Breast epithelium (tissue), 4 donors: Measurements from ENCODE around the gene ADGRA1. TPM values are rescaled to one million over a fixed set of nuclear protein-coding genes. Genes with fewer than 3 reads are reported as not detected.

Source experiments
- DNase-seq, 2 donors: peaks; one replicate each; pipeline ENCODE4 v3.0.0-alpha.2; 2019; ENCODE audit warnings: low spot score in 2 of 2
- H3K27ac ChIP-seq, 2 donors: fragments of 200-600 bp; sonication (generic) in 1 of 2; one replicate each; pipeline ENCODE4 v1.5.1; 2016 to 2019; ENCODE audit warnings: mild to moderate bottlenecking in 1 of 2
- H3K27me3 ChIP-seq, 2 donors: fragments of 200-600 bp; sonication (generic) in 1 of 2; one replicate each; pipeline versions ENCODE4 v1.5.1 to v1.6.0; 2017 to 2019; ENCODE audit warnings: control low read depth in 1 of 2, mild to moderate bottlenecking in 1 of 2
- H3K36me3 ChIP-seq: fragments of 200-600 bp; one replicate; pipeline ENCODE4 v1.5.1; 2019
- H3K4me1 ChIP-seq, 2 donors: fragments of 200-600 bp; sonication (generic); one replicate each; pipeline ENCODE4 v1.5.1; 2016 to 2019; ENCODE audit warnings: control low read depth in 1 of 2
- H3K4me3 ChIP-seq, 3 donors: fragments of 200-600 bp; sonication (generic); 1 replicate in 2 of 3; 2 replicates in 1 of 3; pipeline ENCODE4 v1.5.1; 2016 to 2019; ENCODE audit warnings: mild to moderate bottlenecking in 3 of 3, moderate library complexity in 2 of 3
- H3K9me3 ChIP-seq, 2 donors: fragments of 200-600 bp; sonication (generic) in 1 of 2; one replicate each; pipeline ENCODE4 v1.5.1; 2016 to 2019; ENCODE audit warnings: control low read depth in 1 of 2
- CTCF ChIP-seq, 3 donors: fragments of 450-650 bp; IDR thresholded peaks; one replicate each; pipeline ENCODE4 v1.5.1; 2016 to 2017; ENCODE audit warnings: antibody characterized with exemption in 3 of 3, mild to moderate bottlenecking in 3 of 3, moderate library complexity in 3 of 3
- POLR2A ChIP-seq: fragments of 450-650 bp; IDR thresholded peaks from one replicate; pipeline ENCODE4 v1.6.1; 2016; ENCODE audit warnings: antibody characterized with exemption, mild to moderate bottlenecking, moderate library complexity
- POLR2AphosphoS5 ChIP-seq, 3 donors: sonication (generic); formaldehyde crosslinking; IDR thresholded peaks; one replicate each; pipeline ENCODE4 v1.6.1; 2017; ENCODE audit warnings: antibody characterized with exemption in 3 of 3
- intact Hi-C: fragments of 100-400 bp; cut with DNase I; formaldehyde crosslinking; loops from one replicate; pipeline ENCODE4 v1.15.1; 2023; ENCODE audit warnings: low total_unique reads
- total RNA-seq, 3 donors: library from RNA; depleted of rRNA; stranded (reverse); fragments of >200 nt; gene quantifications; one replicate each; pipeline ENCODE4 v1.1.0, GENCODE V29; 2016

The ADGRA1 gene
- total RNA-seq, 3 donors from 2014 or later: 0.33 TPM; not detected in 2

- no peak for DNase-seq
- Histone ChIP-seq H3K27ac (no peak overlapping the region), H3K27me3 (peaks cover 0 to 31% of the 10 kb centered on the region in 2 donors), H3K4me1 (no peaks in the 10 kb centered on the region), H3K36me3 (no peaks in the 10 kb centered on the region), H3K4me3 (no peak overlapping the region), H3K9me3 (no peaks in the 10 kb centered on the region)
- intact Hi-C loops: no loop called here
- TF ChIP-seq CTCF (IDR thresholded peaks at IDR 0.05) (no peak), POLR2A (no peak), POLR2AphosphoS5 (IDR thresholded peaks at IDR 0.05) (no peak)
Observed at GRCh38 chr10:133062635-133063034, 25.1 kb upstream of the ADGRA1 start.

- no peaks in the 10 kb centered on the region for H3K36me3 ChIP-seq
- no peaks in the 10 kb centered on the region for H3K9me3 ChIP-seq
- H3K4me3 ChIP-seq: no peak overlapping the region
- DNase-seq: no peak
- peaks cover 0 to 40% of the 10 kb centered on the region in 2 donors for H3K27me3 ChIP-seq
- intact Hi-C loops: no loop called here
- no peak for TF ChIP-seq POLR2AphosphoS5 (IDR thresholded peaks at IDR 0.05)
- TF ChIP-seq POLR2A: no peak
- TF ChIP-seq CTCF (IDR thresholded peaks at IDR 0.05): no peak
- H3K27ac ChIP-seq: no peak overlapping the region
- H3K4me1 ChIP-seq: no peaks in the 10 kb centered on the region
Observed at GRCh38 chr10:133067149-133068105, 20.3 kb upstream of the ADGRA1 start.

GRCh38 chr10:133068111-133069032 is 19.4 kb upstream of the ADGRA1 start:
- no peak for DNase-seq
- Histone ChIP-seq H3K27me3 (peaks cover 0 to 47% of the 10 kb centered on the region in 2 donors), H3K4me1 (no peaks in the 10 kb centered on the region), H3K27ac (no peak overlapping the region), H3K36me3 (no peaks in the 10 kb centered on the region), H3K9me3 (no peaks in the 10 kb centered on the region), H3K4me3 (no peak overlapping the region)
- intact Hi-C loops: no loop called here
- TF ChIP-seq CTCF (IDR thresholded peaks at IDR 0.05) (no peak), POLR2AphosphoS5 (IDR thresholded peaks at IDR 0.05) (no peak), POLR2A (no peak)

- H3K27me3 ChIP-seq: peaks cover 0 to 51% of the 10 kb centered on the region in 2 donors
- no peaks in the 10 kb centered on the region for H3K4me1 ChIP-seq
- DNase-seq: no peak
- no peaks in the 10 kb centered on the region for H3K9me3 ChIP-seq
- H3K27ac ChIP-seq: no peak overlapping the region
- no peak overlapping the region for H3K4me3 ChIP-seq
- H3K36me3 ChIP-seq: no peaks in the 10 kb centered on the region
- TF ChIP-seq CTCF (IDR thresholded peaks at IDR 0.05): no peak
- TF ChIP-seq POLR2A: no peak
- no peak for TF ChIP-seq POLR2AphosphoS5 (IDR thresholded peaks at IDR 0.05)
- intact Hi-C loops: no loop called here
Observed at GRCh38 chr10:133069033-133069525, 18.6 kb upstream of the ADGRA1 start.
